NT2/D1 (cell line): ENCODE data around the gene BSG.

Source experiments
- SUZ12 ChIP-seq: IDR thresholded peaks from 2 replicates; pipeline ENCODE4 v1.6.1; 2011; ENCODE audit not compliant: insufficient read length, insufficient read depth; ENCODE audit errors: extremely low read depth
- YY1 ChIP-seq: IDR thresholded peaks from 2 replicates; pipeline ENCODE4 v1.6.1; 2011; ENCODE audit not compliant: insufficient read length, insufficient read depth
- ZNF274 ChIP-seq: IDR thresholded peaks from 2 replicates; pipeline ENCODE4 v1.6.1; 2011; ENCODE audit warnings: mild to moderate bottlenecking, low read depth, low read length

DNA sequence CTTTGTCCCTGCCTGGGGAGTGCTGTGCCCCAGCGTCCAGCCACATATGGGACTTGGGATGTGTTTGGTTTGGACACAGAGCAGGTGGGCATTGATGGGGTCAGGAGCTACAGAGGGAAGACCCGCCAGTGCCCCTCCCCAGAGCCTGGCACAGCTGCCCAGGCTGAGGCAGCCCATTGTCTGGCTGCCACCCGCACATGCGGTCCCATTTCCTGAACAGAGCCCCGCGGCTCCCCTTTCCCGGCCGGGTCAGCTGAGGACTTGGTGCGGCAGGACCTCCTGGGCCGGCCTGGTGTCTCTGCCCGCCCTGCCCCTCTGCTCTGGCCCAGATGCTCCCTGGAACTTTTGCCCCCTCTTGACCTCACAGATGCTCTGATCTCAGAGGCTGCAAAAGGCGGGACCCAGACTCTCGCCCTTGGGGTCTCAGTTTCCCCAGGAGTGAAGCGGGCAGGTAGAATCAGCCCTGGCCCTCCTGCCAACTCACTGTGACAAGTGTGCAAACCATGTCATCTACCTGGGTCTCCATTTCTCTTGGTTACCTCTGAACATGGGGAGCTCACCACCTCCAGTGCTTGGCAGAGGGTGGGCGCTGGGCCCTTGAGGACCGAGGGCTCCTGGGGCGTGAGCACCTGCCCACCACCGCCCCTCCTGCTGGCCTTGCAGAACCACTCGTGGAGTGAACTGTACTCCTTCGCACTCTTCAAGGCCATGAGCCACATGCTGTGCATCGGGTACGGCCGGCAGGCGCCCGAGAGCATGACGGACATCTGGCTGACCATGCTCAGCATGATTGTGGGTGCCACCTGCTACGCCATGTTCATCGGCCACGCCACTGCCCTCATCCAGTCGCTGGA lies 35.1 kb downstream of the BSG start:
- no peak for TF ChIP-seq ZNF274
- TF ChIP-seq SUZ12: no peak
- TF ChIP-seq YY1: no peak
